KMS-11 (cell line): Measurements from ENCODE around the gene C3orf33.

Experiments
- H2AFZ ChIP-seq: fragments of 200-600 bp; sonication (generic); 2 replicates; pipeline ENCODE4 v1.6.1; 2016; ENCODE audit warnings: antibody characterized with exemption, mixed run types, low read depth
- H3K27ac ChIP-seq: fragments of 200-600 bp; sonication (generic); 2 replicates; pipeline ENCODE4 v1.6.1; 2016; ENCODE audit warnings: mild to moderate bottlenecking, mixed run types
- H3K27me3 ChIP-seq: fragments of 200-600 bp; sonication (generic); 2 replicates; pipeline ENCODE4 v1.6.1; 2017; ENCODE audit warnings: mild to moderate bottlenecking, low read depth, mixed run types, moderate library complexity; ENCODE audit not compliant: insufficient read depth
- H3K36me3 ChIP-seq: fragments of 200-600 bp; sonication (generic); 2 replicates; pipeline ENCODE4 v1.6.1; 2017; ENCODE audit warnings: mild to moderate bottlenecking, mixed run types; ENCODE audit not compliant: insufficient read depth
- H3K4me1 ChIP-seq: fragments of 200-600 bp; sonication (generic); 2 replicates; pipeline ENCODE4 v1.6.1; 2016; ENCODE audit warnings: mild to moderate bottlenecking, low read depth, mixed run types; ENCODE audit not compliant: poor library complexity, severe bottlenecking
- H3K4me2 ChIP-seq: fragments of 200-600 bp; sonication (generic); 2 replicates; pipeline ENCODE4 v1.7.0; 2016; ENCODE audit warnings: mild to moderate bottlenecking, mixed run types
- H3K4me3 ChIP-seq: fragments of 200-600 bp; sonication (generic); IDR thresholded peaks from 2 replicates; pipeline ENCODE4 v1.6.1; 2017; ENCODE audit warnings: low read depth, low read length, mixed read lengths; ENCODE audit not compliant: insufficient read depth
- H3K79me2 ChIP-seq: fragments of 200-600 bp; sonication (generic); 2 replicates; pipeline ENCODE4 v1.6.1; 2016; ENCODE audit warnings: low read depth, mixed run types; ENCODE audit not compliant: insufficient read depth
- H3K9ac ChIP-seq: fragments of 200-600 bp; sonication (generic); 2 replicates; pipeline ENCODE4 v1.6.1; 2016; ENCODE audit warnings: mild to moderate bottlenecking, mixed run types
- H4K20me1 ChIP-seq: fragments of 200-600 bp; sonication (generic); 2 replicates; pipeline ENCODE4 v1.6.1; 2016; ENCODE audit warnings: mild to moderate bottlenecking, mixed run types; ENCODE audit not compliant: insufficient read depth
- CTCF ChIP-seq: fragments of 200-600 bp; sonication (generic); conservative IDR thresholded peaks from 2 replicates; pipeline ENCODE4 v1.6.1; 2017; ENCODE audit warnings: low read depth, mild to moderate bottlenecking, antibody characterized with exemption, low read length, moderate library complexity, mixed read lengths

Gene C3orf33

DNA sequence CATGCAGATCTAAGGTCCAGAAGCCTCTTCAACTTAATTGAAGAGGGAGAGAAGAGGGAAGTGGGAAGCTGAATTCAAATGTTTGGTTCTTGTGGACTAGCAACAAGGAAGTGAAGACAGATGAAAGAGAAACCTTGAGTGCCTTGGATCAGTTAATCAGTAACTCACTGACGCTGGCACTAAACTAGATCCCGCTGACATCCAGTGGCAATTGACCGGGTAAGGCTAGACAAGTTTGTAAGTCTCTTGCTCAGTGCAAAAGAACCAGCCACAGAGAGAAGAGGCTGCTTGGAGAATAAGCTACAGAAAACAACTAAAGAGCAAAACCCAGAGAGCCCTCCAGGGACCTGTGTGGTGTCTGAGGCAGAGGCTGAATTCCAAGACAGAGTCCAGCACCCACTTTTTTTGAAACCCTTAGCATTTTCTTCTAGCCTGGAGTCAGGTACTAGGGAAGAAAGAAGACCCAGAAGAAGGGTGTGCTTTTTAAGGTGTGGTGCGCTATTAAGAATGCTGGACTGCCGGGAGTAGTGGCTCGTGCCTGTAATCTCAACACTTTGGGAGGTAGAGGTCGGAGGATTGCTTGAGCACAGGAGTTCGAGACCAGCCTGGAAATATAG lies 68.1 kb downstream of the C3orf33 start:
- H3K4me1 ChIP-seq, result no peaks in the 10 kb centered on the region
- no peaks in the 10 kb centered on the region for H3K27me3 ChIP-seq
- no peak overlapping the region for H3K9ac ChIP-seq
- TF ChIP-seq CTCF, result no peak
- H2AFZ ChIP-seq, result no peak overlapping the region
- no peak overlapping the region for H3K4me2 ChIP-seq
- H4K20me1 ChIP-seq, result no peaks in the 10 kb centered on the region
- no peaks in the 10 kb centered on the region for H3K79me2 ChIP-seq
- H3K27ac ChIP-seq, result no peak overlapping the region
- H3K36me3 ChIP-seq, result no peaks in the 10 kb centered on the region
- no peak overlapping the region for H3K4me3 ChIP-seq

DNA sequence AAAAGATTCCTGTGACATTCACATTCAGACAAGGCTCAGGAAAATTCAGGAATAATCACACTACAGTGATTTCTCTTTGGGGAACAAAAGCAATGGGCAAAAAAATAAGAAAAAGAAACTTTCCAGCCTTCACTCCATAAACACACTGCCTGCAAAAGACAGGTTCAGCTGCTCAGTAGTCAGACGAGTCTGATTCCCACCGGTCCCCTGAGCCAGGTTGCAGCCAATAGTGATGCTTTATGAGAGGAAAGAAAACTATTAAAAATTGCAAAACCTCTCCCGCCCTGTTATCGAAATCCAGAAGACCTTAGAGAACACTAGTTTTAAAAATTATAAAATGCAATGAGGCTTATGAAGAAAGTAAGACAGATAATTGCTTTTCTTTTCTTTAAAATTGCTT lies 69.7 kb downstream of the C3orf33 start:
- no peaks in the 10 kb centered on the region for H3K4me1 ChIP-seq
- no peaks in the 10 kb centered on the region for H4K20me1 ChIP-seq
- TF ChIP-seq CTCF, result no peak
- H3K36me3 ChIP-seq, result no peaks in the 10 kb centered on the region
- no peaks in the 10 kb centered on the region for H3K79me2 ChIP-seq
- no peak overlapping the region for H3K27ac ChIP-seq
- no peak overlapping the region for H3K9ac ChIP-seq
- no peak overlapping the region for H3K4me3 ChIP-seq
- H3K4me2 ChIP-seq, result no peak overlapping the region
- no peaks in the 10 kb centered on the region for H3K27me3 ChIP-seq
- H2AFZ ChIP-seq, result no peak overlapping the region

- Histone ChIP-seq H3K27me3 (no peaks in the 10 kb centered on the region), H3K9ac (no peak overlapping the region), H2AFZ (no peak overlapping the region), H3K27ac (no peak overlapping the region), H3K79me2 (no peaks in the 10 kb centered on the region), H3K4me3 (no peak overlapping the region), H3K36me3 (no peaks in the 10 kb centered on the region), H3K4me2 (no peak overlapping the region), H3K4me1 (no peaks in the 10 kb centered on the region), H4K20me1 (no peaks in the 10 kb centered on the region)
- no peak for TF ChIP-seq CTCF
These were observed 75.2 kb downstream of the C3orf33 start for GRCh38 chr3:155730843-155731242.

- no peaks in the 10 kb centered on the region for H3K79me2 ChIP-seq
- H3K27me3 ChIP-seq, result no peaks in the 10 kb centered on the region
- no peaks in the 10 kb centered on the region for H3K4me1 ChIP-seq
These were observed 78.2 kb downstream of the C3orf33 start for GRCh38 chr3:155727836-155728235.

More at GRCh38 chr3:155727836-155728235, 78.2 kb downstream of the C3orf33 start:
- Histone ChIP-seq H2AFZ (no peak overlapping the region), H3K9ac (no peak overlapping the region), H4K20me1 (no peaks in the 10 kb centered on the region), H3K36me3 (no peaks in the 10 kb centered on the region), H3K4me3 (no peak overlapping the region), H3K4me2 (no peak overlapping the region), H3K27ac (no peak overlapping the region)
- no peak for TF ChIP-seq CTCF
